ENCODE results near the gene MBP. TPM values are rescaled to one million over a fixed set of nuclear protein-coding genes. Genes with fewer than 3 reads are reported as not detected.

MBP gene
- total and polyA plus RNA-seq, 4 donors, result 619 to 2,945 (median 1,632) TPM

DNA sequence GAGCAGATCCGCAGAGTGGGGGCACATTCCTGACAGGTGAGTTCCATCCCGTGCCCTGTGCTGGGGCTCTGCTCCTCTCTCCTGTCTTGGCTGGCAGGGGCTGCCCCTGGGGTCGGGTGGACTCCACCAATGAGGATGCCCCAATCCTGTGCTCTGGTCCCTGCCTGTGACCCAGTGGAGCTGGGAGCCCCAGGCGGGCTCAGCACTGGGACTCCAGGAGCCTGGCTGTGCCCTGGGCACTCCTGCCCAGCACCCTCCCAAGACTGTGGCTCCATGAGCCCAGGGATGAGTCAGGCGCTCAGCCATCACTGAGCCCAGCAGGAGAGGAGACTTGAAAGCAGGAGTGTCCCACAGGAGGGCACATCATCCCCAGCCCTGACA, 53.9 kb downstream of the MBP start:
- H3K27ac ChIP-seq (ENCODE audit: low read depth, low read length), result no peak overlapping the region
- 95% methylated on average over 5 of the region's 5 CpGs for WGBS (ENCODE audit: insufficient coverage)
- no peaks in the 10 kb centered on the region for H3K27me3 ChIP-seq (ENCODE audit: control insufficient read depth, insufficient read depth, low read length)
- H3K36me3 ChIP-seq (ENCODE audit: control insufficient read depth, insufficient read depth, low read length), result no peaks in the 10 kb centered on the region
- H3K4me3 ChIP-seq (ENCODE audit: low read depth, low read length), result no peak overlapping the region
- DNase-seq (ENCODE audit: low read depth in 4 of 6, low spot score in 6 of 6), result no peak
- H3K4me1 ChIP-seq (ENCODE audit: control insufficient read depth, insufficient read depth, low read length), result peaks cover 3% of the 10 kb centered on the region
- H3K9me3 ChIP-seq (ENCODE audit: control insufficient read depth, insufficient read depth, low read length), result no peaks in the 10 kb centered on the region

DNA sequence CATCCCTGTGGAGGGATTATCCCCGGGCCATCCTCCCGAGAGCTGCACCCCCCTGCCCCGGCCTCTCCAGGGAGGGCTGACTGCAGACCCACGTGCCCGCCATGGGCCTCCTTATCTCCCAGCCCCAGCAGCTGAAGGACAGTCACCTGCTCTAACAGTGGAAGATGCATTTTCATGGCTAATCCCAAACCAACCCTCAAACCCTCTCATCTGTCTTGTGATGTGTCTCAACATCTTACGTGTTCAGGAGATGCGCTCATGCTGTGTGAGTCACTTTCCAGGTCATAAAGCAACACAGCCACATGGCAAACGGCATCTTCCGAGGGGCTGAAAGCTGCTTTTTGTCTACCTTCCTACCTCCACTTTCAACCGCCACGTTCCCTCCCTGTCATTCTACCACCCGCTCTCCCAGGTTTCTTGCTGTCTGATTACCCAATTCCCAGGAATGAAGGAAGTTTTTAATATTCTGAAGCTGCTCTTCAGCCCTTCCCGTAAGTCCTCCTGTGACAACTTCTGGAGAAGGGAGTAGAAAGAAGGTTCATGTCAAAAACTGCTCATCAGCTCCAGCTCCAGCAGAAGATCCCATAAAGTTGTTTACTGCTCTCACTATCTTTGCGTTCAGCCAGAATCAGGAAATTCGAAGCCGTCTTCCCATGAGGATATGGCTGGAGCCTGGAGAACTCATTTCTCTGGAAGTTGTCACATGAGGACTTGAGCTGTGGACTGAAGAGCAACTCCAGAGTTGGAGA, 54.5 kb downstream of the MBP start:
- no peaks in the 10 kb centered on the region for H3K27me3 ChIP-seq (ENCODE audit: control insufficient read depth, insufficient read depth, low read length)
- 77% methylated on average over 10 of the region's 16 CpGs for WGBS (ENCODE audit: insufficient coverage)
- no peak overlapping the region for H3K27ac ChIP-seq (ENCODE audit: low read depth, low read length)
- no peak overlapping the region for H3K4me3 ChIP-seq (ENCODE audit: low read depth, low read length)
- no peaks in the 10 kb centered on the region for H3K36me3 ChIP-seq (ENCODE audit: control insufficient read depth, insufficient read depth, low read length)
- peaks cover 3% of the 10 kb centered on the region for H3K4me1 ChIP-seq (ENCODE audit: control insufficient read depth, insufficient read depth, low read length)
- DNase-seq (ENCODE audit: low read depth in 4 of 6, low spot score in 6 of 6), result no peak
- no peaks in the 10 kb centered on the region for H3K9me3 ChIP-seq (ENCODE audit: control insufficient read depth, insufficient read depth, low read length)

DNA sequence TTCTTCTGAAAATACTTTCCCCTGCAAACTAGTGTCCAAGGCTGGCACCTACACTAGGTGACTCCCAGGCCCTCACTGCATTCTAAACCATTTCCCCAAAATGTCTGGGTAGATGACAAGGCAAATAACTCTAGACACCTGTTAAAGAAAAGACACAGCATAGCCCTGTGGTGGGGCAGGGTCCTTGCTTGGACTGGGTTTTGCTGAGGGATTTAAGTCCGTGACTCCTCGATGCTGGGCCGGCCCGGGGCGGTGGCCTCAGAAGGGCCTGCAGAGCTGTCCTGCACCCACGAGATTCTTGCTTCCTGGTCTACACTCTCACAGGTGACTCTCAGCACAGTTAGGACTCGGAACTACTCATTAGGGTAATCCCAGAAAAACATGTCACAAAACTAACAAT, 55.2 kb downstream of the MBP start:
- Histone ChIP-seq H3K9me3 (ENCODE audit: control insufficient read depth, insufficient read depth, low read length) (no peaks in the 10 kb centered on the region), H3K4me1 (ENCODE audit: control insufficient read depth, insufficient read depth, low read length) (peaks cover 3% of the 10 kb centered on the region), H3K36me3 (ENCODE audit: control insufficient read depth, insufficient read depth, low read length) (no peaks in the 10 kb centered on the region), H3K27me3 (ENCODE audit: control insufficient read depth, insufficient read depth, low read length) (no peaks in the 10 kb centered on the region), H3K27ac (ENCODE audit: low read depth, low read length) (no peak overlapping the region), H3K4me3 (ENCODE audit: low read depth, low read length) (no peak overlapping the region)
- no peak for DNase-seq (ENCODE audit: low read depth in 4 of 6, low spot score in 6 of 6)
- 97% methylated on average over 6 of the region's 7 CpGs for whole genome bisulfite sequencing (ENCODE audit: insufficient coverage)

DNA sequence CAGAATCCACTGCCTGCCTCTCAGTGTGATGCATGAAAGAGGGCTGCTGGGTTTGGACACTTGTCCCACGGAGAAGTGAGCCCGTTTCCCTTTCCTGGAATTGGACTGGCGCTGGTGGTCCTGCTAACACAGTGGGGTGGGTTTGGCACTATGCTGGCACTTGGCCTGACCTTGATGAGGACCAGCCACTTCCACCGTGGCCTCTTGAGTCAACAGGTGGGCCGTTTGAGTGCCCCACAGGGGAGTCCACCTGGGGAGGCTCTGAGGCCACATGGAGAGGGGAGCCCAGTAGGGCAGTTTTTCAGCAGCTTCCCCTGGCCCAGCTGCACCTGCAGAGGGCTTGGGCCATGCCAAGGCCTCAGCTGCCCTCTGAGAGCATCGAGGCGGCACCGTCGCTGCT, 56.5 kb downstream of the MBP start:
- Histone ChIP-seq H3K4me3 (ENCODE audit: low read depth, low read length) (no peak overlapping the region), H3K27me3 (ENCODE audit: control insufficient read depth, insufficient read depth, low read length) (no peaks in the 10 kb centered on the region), H3K27ac (ENCODE audit: low read depth, low read length) (no peak overlapping the region), H3K36me3 (ENCODE audit: control insufficient read depth, insufficient read depth, low read length) (no peaks in the 10 kb centered on the region), H3K4me1 (ENCODE audit: control insufficient read depth, insufficient read depth, low read length) (peaks cover 3% of the 10 kb centered on the region), H3K9me3 (ENCODE audit: control insufficient read depth, insufficient read depth, low read length) (no peaks in the 10 kb centered on the region)
- no peak for DNase-seq (ENCODE audit: low read depth in 4 of 6, low spot score in 6 of 6)
- 82% methylated on average over 9 of the region's 9 CpGs for WGBS (ENCODE audit: insufficient coverage)

DNA sequence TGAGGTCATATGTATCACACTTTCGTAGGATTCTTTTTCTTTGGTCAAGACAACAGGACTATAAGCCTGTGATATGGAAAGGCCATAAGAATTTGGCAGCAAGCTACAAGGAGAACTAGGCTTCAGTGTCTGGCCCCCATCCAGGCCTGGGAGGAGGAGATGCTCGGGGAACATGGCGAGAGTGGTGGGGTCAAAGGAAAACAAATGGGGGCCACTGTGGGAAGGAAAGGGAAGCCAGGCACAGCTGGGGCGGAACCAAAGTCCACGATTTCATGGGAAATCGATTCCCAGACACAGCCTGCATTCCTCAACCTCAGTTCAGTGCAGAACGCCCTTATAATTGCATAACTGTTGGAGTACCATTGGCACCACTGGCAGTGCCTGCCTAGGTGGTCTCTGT, 58.2 kb downstream of the MBP start:
- 74% methylated on average over 7 of the region's 7 CpGs for WGBS (ENCODE audit: insufficient coverage)
- H3K4me1 ChIP-seq (ENCODE audit: control insufficient read depth, insufficient read depth, low read length), result no peaks in the 10 kb centered on the region
- H3K9me3 ChIP-seq (ENCODE audit: control insufficient read depth, insufficient read depth, low read length), result no peaks in the 10 kb centered on the region
- no peak overlapping the region for H3K27ac ChIP-seq (ENCODE audit: low read depth, low read length)
- no peaks in the 10 kb centered on the region for H3K27me3 ChIP-seq (ENCODE audit: control insufficient read depth, insufficient read depth, low read length)
- H3K36me3 ChIP-seq (ENCODE audit: control insufficient read depth, insufficient read depth, low read length), result no peaks in the 10 kb centered on the region
- no peak overlapping the region for H3K4me3 ChIP-seq (ENCODE audit: low read depth, low read length)
- no peak for DNase-seq (ENCODE audit: low read depth in 4 of 6, low spot score in 6 of 6)

DNA sequence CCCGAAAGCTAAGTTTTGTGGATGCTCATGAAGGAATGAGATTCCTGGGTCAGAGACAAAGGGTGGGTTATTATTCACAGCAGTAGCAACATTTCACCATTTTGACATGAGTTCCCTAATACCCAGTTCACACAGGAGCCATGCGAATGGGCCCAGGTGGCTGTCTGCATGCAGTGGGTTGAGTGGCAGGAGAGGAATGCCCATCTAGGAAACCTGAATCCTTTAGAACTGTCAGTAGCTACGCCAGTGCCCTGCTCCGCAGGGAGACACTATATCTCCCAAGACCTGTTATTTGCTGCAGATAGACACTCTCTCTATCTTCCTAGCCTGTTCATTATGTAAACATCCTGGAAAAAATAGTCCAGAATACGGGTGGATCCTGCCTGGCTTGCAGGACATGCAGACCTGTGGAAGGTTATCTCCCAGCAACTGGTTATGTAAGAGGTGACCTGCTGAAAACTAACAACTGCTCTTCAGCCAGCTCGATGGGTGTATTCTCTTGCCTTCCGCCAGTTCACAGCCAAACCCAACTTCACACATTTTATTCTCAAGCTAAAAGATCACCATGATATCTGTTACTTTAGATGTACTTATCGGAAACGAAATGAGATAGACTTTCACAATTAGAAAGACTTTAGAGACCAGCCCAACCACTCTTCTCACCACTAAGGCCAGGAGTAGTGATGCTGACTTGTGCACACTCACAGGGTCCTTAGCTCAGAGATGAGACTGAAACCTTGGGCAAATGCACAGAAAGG, 59.1 kb downstream of the MBP start:
- Histone ChIP-seq H3K27ac (ENCODE audit: low read depth, low read length) (no peak overlapping the region), H3K4me1 (ENCODE audit: control insufficient read depth, insufficient read depth, low read length) (peaks cover 4% of the 10 kb centered on the region), H3K4me3 (ENCODE audit: low read depth, low read length) (no peak overlapping the region), H3K27me3 (ENCODE audit: control insufficient read depth, insufficient read depth, low read length) (no peaks in the 10 kb centered on the region), H3K9me3 (ENCODE audit: control insufficient read depth, insufficient read depth, low read length) (no peaks in the 10 kb centered on the region), H3K36me3 (ENCODE audit: control insufficient read depth, insufficient read depth, low read length) (no peaks in the 10 kb centered on the region)
- 100% methylated on average over 4 of the region's 9 CpGs for WGBS (ENCODE audit: insufficient coverage)
- no peak for DNase-seq (ENCODE audit: low read depth in 4 of 6, low spot score in 6 of 6)

DNA sequence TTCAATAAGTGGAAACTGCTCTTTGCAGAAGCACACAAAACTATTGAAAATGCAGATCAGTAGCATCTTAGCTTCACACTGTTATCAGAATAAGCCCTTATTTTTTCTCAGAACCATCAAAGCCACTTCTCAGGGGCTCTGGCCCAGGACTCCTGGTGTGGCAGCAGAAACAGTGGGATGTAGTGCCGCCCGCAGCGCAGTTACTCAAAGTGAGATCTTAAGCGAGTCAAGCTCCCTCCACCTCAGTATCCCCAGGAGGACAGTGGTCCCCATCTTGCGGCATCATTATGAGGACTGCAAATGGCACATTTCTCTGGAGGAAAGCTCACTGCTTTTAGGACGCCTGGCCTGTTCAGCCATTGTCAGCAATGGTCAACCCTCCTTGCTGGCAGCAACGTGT, 60.0 kb downstream of the MBP start:
- peaks cover 12% of the 10 kb centered on the region for H3K4me1 ChIP-seq (ENCODE audit: control insufficient read depth, insufficient read depth, low read length)
- no peaks in the 10 kb centered on the region for H3K9me3 ChIP-seq (ENCODE audit: control insufficient read depth, insufficient read depth, low read length)
- H3K27me3 ChIP-seq (ENCODE audit: control insufficient read depth, insufficient read depth, low read length), result no peaks in the 10 kb centered on the region
- WGBS (ENCODE audit: insufficient coverage), result 87% methylated on average over 6 of the region's 7 CpGs
- no peak overlapping the region for H3K27ac ChIP-seq (ENCODE audit: low read depth, low read length)
- H3K36me3 ChIP-seq (ENCODE audit: control insufficient read depth, insufficient read depth, low read length), result no peaks in the 10 kb centered on the region
- no peak overlapping the region for H3K4me3 ChIP-seq (ENCODE audit: low read depth, low read length)
- no peak for DNase-seq (ENCODE audit: low read depth in 4 of 6, low spot score in 6 of 6)

DNA sequence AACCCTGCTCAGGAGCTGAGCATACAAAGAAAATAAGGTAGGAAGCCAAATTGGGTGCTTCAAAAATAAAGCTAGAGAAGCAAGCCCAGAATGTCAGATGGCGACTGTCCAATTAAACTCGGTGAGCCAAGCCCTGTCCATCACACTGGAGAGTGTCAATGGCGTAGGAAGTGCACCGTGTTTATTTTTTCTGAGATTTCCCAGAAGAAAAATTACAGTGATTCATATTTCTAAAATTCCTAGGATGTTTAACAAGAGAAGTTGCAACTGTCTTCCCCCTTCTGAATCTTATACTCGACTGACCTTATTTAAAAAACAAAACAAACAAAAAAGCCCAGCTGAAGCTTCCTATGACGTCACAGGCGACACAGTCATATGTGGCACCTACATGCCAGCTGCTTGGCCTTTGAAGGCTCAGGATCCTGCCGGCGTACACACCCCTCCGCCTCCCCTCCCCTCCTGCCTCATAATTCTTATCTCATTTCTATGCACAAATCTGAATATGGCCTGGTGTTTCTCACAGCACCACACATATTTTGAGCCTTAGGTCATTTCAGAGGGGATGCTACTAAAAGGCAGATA, 60.8 kb downstream of the MBP start:
- H3K27me3 ChIP-seq (ENCODE audit: control insufficient read depth, insufficient read depth, low read length), result no peaks in the 10 kb centered on the region
- H3K9me3 ChIP-seq (ENCODE audit: control insufficient read depth, insufficient read depth, low read length), result no peaks in the 10 kb centered on the region
- no peak overlapping the region for H3K4me3 ChIP-seq (ENCODE audit: low read depth, low read length)
- no peak overlapping the region for H3K27ac ChIP-seq (ENCODE audit: low read depth, low read length)
- 64% methylated on average over 7 of the region's 10 CpGs for WGBS (ENCODE audit: insufficient coverage)
- peaks cover 14% of the 10 kb centered on the region for H3K4me1 ChIP-seq (ENCODE audit: control insufficient read depth, insufficient read depth, low read length)
- no peaks in the 10 kb centered on the region for H3K36me3 ChIP-seq (ENCODE audit: control insufficient read depth, insufficient read depth, low read length)
- DNase-seq (ENCODE audit: low read depth in 4 of 6, low spot score in 6 of 6), result peak in 1 of 6 donors; percentile 71

DNA sequence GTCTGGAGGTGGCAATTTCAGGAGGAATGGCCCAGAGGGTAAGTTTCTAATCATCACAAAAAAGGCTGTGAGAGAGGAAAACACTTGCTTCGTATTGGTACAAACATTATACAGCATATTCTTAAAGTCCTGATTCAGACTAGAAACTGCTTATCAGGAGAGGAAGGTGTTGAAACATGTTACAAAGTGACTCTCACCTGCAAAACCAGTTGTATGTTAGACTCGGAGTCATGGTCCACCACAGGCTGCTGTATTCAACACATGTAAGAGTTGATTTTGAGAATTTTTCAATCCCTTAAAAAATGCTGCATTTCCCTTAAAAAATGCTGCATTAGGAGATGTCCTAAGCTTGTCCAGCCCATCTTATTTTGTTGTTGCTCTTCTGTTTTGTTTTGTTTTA, 61.5 kb downstream of the MBP start:
- H3K27me3 ChIP-seq (ENCODE audit: control insufficient read depth, insufficient read depth, low read length), result no peaks in the 10 kb centered on the region
- peaks cover 14% of the 10 kb centered on the region for H3K4me1 ChIP-seq (ENCODE audit: control insufficient read depth, insufficient read depth, low read length)
- DNase-seq (ENCODE audit: low read depth in 4 of 6, low spot score in 6 of 6), result no peak
- no peak overlapping the region for H3K27ac ChIP-seq (ENCODE audit: low read depth, low read length)
- no peak overlapping the region for H3K4me3 ChIP-seq (ENCODE audit: low read depth, low read length)
- WGBS (ENCODE audit: insufficient coverage), result 100% methylated on average over 1 of the region's 2 CpGs
- no peaks in the 10 kb centered on the region for H3K36me3 ChIP-seq (ENCODE audit: control insufficient read depth, insufficient read depth, low read length)
- H3K9me3 ChIP-seq (ENCODE audit: control insufficient read depth, insufficient read depth, low read length), result no peaks in the 10 kb centered on the region
